GM19324 (cell line): Measurements from ENCODE around the gene GRK1.
A peak's percentile ranks its signal among the peaks of the same experiment; 100 is the strongest.
"Not testable (repeated sequence)": the region's sequence is repeated elsewhere in the genome, so short reads cannot be mapped to it uniquely, and the experiment has no call there.

Source experiments
- ATAC-seq: cut with Tn5 transposase; IDR thresholded peaks from one replicate; pipeline ENCODE4 v1.9.1; 2021; ENCODE audit warnings: mild to moderate bottlenecking, moderate library complexity; ENCODE audit not compliant: unreplicated experiment, low FRiP score

Gene GRK1

GRCh38 chr13:113751491-113751890 lies 84.5 kb downstream of the GRK1 start:
- no peak for ATAC-seq

DNA sequence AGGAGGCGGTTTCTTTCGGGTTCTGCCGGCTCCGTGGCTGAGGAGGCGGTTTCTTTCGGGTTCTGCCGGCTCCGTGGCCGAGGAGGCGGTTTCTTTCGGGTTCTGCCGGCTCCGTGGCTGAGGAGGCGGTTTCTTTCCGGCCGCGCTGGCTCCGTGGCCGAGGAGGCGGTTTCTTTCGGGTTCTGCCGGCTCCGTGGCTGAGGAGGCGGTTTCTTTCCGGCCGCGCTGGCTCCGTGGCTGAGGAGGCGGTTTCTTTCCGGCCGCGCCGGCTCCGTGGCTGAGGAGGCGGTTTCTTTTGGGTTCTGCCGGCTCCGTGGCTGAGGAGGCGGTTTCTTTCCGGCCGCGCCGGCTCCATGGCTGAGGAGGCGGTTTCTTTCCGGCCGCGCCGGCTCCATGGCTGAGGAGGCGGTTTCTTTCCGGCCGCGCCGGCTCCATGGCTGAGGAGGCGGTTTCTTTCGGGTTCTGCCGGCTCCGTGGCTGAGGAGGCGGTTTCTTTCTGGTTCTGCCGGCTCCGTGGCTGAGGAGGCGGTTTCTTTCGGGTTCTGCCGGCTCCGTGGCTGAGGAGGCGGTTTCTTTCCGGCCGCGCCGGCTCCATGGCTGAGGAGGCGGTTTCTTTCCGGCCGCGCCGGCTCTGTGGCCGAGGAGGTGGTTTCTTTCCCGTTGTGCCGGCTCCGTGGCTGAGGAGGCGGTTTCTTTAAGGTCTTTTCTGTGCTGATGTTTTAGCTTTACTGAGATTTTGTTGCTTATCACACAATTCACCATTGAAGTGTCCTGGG lies 85.4 kb downstream of the GRK1 start:
- ATAC-seq, result not testable (repeated sequence)

GRCh38 chr13:113753171-113753570 lies 86.2 kb downstream of the GRK1 start:
- no peak for ATAC-seq

- ATAC-seq, result no peak
These were observed 87.2 kb downstream of the GRK1 start for GRCh38 chr13:113754242-113754641.

DNA sequence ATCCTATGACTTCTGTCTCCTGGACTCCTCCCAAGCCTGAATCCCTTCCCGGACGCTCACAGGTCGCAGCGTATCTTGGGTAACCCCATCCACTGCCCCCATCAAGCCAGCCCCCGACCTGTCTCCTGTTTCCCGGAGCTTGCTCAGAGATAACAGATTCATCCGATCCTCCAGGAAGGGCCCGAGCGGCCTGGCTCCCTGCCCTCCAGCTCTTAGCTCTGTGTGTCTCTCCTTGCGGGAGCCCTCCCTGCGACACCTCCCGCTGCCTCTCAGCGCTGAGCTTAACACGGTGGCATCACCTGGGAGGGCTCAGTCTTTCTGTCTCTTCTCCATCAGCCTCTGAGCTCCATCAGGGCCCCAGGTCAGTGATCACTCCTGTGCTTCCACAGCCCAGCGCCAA lies 87.7 kb downstream of the GRK1 start:
- no peak for ATAC-seq

DNA sequence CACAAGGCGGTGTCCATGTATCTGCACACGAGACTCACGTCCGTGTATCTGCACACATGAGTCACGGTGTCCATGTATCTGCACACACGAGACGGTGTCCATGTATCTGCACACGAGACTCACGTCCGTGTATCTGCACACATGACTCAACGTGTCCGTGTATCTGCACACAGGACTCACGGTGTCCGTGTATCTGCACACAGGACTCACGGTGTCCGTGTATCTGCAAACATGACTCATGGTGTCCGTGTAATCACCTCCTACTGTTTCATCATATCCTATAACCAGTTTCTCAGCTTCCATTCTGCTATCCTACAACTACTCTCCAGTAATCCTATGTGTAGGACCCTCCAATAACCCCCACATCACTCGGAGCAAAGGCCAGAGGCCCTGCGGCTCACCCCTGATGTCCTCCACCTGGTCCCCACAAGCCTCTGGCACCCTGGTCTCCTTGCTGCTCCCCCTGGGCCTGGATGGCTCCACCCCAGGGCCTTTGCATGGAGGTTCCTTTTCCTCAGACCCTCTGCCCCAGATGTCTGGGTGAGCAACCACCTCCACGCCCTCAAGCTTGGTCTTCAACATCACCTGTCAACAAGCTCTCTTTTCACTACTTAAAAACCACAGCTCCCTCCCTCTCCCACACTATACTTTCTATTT lies 89.5 kb downstream of the GRK1 start:
- ATAC-seq, result no peak

DNA sequence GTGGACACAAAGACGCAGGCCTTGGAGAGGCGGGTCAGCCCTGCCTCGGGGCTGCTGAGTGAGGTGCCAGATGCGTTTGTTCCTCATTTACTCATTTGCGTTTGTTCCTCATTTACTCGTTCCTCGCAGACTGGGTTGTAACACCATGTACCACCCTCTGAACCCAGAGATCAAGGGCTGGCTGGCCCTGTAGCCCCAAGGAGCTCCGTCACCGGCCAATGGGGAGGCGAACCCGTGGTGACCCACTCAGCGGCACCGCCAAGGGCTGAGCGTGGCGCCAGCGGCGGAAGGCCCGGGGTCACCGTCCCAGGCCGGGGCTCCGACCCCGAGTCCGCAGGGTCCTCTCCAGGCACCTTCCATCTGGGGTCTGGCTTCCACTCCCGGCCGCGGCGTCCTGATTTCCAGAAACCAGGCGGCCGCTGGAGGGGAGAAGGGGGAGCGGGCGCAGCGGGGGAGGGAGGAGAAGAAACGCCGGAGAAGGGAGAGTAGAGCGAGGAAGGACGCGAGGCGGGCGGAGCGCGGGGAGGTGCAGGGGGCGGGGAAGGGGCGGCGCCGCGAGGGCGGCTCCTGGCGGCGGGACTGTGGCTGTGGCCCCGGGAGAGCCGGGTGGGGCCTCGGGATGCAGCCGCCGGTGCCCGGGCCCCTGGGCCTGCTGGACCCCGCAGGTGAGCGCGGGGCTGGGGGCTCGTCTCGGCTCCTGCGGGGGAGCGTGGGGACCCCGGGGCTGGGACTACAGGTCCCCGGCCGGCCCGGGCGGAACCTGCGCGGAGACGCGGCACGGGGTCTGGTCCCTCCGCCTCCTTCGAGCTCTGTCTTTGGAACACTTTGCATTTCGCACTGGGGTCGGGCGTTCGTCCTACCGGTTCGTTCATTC lies 91.9 kb downstream of the GRK1 start, which contains the start of gene TMEM255B:
Gene TMEM255B (plus strand): TSS at position 576 of the 874 bp plus-strand sequence. CDS start 44 bp downstream, at position 620.
- ATAC-seq, result peak; percentile 78

GRCh38 chr13:113759525-113760137 lies 92.6 kb downstream of the GRK1 start:
- ATAC-seq, result no peak

DNA sequence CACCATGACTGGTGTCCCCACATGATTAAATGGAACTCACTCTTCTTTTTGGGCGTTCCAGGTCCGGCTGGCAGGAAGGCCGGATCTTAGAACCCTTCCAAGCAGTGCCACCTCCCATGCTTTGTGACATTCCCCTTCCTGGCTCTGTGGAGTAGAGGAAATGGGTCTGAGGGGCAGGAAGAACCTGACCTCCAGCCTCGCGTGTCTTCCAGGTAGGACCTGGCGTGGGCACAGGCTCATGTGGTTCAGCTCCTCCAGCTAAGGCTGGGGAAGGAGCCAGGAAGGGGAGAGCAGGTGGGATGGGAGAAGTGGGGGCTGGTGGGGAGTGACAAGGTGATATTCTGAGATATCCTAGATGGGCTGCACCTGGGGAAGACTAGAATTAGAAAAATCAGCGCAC lies 94.1 kb downstream of the GRK1 start:
- no peak for ATAC-seq

DNA sequence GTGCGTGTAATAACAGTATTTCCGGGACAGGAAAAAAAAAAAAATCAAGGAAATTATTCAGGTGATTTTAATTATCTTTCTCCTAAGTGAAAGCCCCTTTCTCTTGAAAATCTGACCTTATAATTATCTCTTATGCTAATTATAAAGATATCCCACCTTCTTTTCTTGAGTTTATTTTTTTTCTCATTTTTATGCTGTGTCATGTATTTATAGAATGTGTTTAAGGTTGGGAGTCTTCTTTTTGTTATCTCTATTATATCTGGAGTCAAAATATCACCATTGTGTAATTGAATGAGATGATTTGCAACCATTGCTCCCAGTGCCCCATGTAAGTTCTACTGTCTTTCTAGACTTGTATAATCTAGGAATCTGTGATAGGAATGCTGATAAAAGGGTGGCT lies 95.1 kb downstream of the GRK1 start:
- no peak for ATAC-seq

DNA sequence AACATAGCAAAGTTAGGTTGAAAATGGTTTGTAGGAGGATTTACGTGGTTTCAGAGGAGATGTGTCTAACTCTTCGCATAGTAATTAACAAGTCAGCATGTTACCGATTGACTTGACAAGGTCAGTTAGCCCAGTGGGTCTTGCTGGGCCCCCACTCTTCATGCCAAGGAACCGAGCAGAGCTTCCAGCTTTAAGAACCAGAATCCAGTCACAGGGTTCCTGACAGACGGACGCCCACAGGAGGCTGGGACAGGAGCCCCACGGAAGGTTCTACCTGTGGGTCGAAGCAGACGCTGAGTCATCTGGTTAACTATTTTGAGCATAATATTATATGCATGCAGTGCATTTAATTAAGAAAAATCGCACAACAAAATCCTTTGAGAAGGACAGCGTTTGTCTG lies 95.5 kb downstream of the GRK1 start:
- ATAC-seq, result no peak

DNA sequence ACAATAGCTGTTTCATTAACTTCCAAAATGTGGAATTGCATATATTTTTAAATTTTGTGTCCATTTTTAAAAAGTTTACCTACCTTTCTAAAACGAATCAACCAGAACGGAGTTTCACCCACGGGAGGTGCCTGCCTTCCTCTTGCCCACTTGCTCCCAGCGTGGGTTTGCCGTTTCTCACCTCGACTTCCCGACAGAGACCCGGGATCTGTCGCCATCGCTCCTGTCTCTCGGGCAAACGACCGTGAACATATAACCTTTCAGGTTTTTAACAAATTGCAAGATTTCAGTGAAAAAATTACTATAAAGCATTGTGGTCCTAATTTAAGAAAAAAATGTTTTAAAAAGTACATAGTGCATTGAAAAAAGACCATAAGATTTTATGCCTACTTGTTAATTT lies 96.2 kb downstream of the GRK1 start:
- no peak for ATAC-seq

DNA sequence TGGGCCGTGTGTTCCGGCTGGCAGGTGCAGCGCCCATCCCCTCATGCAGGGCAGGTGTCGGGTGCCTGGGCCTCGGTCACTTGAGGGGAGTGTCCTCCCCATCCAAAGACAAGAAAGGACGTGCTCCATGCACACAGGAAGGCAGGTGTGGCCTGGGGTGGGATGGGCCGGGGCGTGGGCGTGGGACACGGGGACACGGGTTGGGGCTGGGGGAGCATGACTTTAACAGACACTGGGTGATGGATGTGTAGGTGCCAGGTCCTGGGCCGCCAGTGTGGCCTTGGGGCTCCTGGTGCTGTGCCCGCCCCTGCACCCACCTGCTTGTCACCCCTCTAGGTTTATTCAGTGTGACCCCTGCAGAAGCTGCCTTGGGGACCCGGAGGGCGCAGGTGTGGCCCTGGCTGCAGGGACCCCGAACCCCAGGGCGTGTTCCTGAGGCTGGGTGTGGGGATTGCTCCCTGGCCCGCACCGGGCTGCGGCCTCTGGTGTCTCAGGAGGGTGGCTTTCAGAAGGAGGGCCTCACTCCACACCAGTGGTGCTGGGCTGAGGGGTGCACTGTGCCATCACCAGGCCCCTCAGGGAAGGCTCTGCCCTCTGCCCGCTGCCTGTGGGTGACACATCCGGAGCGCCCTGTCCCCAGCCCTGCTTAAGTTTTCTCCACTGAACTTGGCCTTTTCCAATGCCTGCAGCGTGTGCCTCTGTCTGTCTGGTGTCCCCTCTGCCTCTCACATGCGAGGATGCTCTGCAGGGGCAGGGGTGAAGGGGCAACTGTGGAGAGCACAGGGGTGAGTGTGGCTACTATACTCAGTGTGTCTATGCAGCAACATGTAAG lies 97.2 kb downstream of the GRK1 start:
- no peak for ATAC-seq

DNA sequence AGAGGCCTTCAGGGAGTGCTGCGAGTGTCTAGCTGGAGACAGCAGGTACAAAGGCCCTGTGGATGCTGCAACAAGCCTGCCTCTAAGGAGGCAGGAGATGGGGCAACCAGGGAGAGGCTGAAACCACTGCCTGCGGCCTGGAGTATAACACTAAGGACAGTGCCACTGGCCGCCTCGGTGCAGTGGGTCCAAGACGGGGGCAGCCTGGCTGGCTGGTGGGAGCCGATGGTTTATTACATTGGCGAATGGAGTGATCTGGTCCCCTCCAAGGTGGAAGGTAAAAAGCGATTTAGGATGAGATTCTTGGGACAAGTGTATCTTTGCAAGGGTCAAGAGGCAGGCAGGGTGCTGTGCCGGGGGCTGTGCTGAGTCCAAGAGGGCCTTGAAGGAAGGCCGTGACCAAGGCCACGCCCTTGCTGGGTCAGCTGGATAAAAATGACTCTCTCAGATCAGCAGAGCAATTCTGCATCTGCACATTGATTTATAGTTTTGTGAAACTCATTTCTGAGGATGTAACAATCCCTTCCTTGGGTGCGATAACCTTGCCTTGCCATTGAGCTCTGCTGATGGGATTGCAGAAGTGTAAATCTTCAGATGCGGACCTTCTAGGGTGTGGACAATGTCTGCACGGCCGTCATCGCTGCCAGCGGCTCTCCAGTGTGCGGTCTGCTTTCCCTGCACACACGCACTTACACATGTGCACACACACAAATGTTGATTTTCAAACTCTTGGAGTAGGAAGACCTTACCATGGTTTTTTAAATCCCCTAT lies 98.0 kb downstream of the GRK1 start:
- no peak for ATAC-seq

GRCh38 chr13:113765564-113765910 lies 98.5 kb downstream of the GRK1 start:
- ATAC-seq, result no peak

DNA sequence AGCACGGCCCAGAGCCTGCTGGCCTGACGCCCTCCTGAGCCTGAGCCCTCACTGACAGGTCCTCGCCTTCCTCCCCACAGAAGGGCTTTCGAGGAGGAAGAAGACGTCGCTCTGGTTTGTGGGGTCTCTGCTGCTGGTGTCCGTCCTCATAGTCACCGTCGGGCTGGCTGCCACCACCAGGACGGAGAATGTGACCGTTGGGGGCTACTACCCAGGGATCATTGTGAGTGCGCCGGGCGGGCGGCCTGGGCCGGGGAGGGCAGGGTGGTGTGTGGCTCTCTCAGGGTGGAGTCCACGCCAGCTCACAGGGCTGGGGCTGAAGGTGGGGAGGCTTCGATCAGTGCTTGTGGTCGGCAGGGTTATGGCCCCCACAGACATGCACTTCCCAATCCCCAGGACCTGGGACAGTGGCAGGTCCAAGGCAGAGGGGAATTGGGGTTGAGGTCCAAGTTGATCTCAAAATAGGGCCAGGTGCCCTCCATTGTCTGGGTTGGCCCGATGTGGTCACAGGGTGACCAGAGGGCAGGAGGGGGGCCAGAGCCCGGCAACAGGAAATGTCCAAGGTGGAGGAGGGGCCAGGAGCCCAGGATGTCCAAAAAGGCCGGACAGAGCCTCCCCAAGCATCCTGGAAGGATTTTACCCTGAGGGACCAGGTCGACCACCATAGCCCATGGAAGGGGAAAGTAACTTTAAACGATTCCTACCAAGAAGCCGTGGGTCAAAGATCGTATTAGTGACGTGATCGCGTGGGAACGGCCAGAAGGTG lies 99.2 kb downstream of the GRK1 start:
- ATAC-seq, result no peak

DNA sequence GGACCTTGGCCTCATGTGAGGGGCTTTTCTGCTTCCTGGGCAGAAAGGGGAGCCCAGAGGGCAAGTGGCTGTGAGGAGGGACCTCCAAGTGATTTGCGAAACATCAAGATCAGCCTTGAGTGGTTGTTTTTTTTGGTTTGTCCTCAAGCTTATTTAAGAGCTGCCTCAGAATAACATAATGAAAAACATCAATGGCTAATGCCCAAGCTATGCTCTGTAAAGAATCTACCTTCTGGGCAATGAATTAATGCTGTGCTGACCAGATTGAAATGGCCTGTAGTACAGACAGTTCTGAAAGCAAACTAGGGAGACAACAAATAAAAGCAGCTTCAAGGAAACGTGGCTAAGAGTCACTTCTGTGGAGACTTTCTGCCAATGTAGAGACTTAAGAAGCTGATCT lies 100.3 kb downstream of the GRK1 start:
- ATAC-seq, result no peak
